ENCODE data around the gene BTNL8.

BTNL8 gene

DNA sequence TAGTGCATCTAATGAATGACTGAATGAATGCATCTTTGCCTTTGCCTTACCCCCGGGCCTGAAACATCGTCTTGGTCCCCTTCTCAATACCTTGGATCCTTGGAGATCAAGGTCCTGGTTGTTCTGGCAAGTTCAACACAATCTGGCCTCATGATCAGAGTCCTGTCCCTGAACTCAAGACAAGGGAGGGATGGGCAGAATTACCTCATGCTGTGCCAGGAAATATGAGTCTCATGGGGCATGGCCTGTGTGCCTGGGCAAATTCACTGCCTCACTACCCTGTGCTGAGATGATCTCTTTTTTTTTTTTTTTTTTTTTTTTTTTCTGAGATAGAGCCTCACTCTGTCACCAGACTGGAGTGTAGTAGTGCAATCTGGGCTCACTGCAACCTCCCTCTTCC, 89.1 kb downstream of the BTNL8 start:
- Histone ChIP-seq H3K36me3 (ENCODE audit: control insufficient read depth in 2 of 2, insufficient read depth in 2 of 2, low read length in 2 of 2) (no peaks in the 10 kb centered on the region), H3K4me1 (ENCODE audit: control insufficient read depth in 2 of 2, insufficient read depth in 2 of 2, low read length in 2 of 2) (peaks cover 0 to 29% of the 10 kb centered on the region in 2 donors), H3K27me3 (ENCODE audit: control insufficient read depth in 2 of 2, insufficient read depth in 2 of 2, low read length in 2 of 2) (no peaks in the 10 kb centered on the region)

DNA sequence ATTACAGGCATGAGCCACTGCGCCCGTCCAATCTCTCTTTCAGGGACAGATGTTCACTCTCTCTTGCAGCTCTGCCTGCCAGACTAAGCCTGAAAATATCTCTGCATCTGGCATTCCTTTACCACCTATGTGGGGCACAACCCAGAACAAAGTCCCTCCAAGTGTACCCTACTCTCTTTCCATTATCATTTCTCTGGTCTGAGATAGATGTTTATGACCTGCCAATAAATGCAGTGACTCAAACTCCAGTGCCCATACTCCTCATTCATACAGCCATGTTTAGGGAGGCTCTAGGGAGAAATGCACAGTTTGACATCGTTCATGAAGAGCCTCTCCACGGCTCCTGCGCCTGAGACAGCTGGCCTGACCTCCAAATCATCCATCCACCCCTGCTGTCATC, 89.6 kb downstream of the BTNL8 start, which contains the start of gene BTNL3:
Gene BTNL3, plus strand, starts transcription at position 255 of the 400 bp plus-strand sequence. CDS start 183 bp downstream, outside the sequence.
- peak within 1 kb of the TSS; percentile 81 to 94 for H3K27ac ChIP-seq (ENCODE audit: low read depth in 2 of 2, low read length in 2 of 2)
- peak within 1 kb of the TSS; percentile 47 to 85 for H3K9ac ChIP-seq (ENCODE audit: low read depth in 1 of 2, low read length in 2 of 2)
- H3K9me3 ChIP-seq (ENCODE audit: control insufficient read depth in 2 of 2, low read length in 2 of 2): no peaks in the 10 kb centered on the region
- H3K4me1 ChIP-seq (ENCODE audit: control insufficient read depth in 2 of 2, insufficient read depth in 2 of 2, low read length in 2 of 2): peaks cover 0 to 29% of the 10 kb centered on the region in 2 donors
- H3K4me3 ChIP-seq (ENCODE audit: low read length in 2 of 2): peak within 1 kb of the TSS; percentile 72 to 83
- no peaks in the 10 kb centered on the region for H3K27me3 ChIP-seq (ENCODE audit: control insufficient read depth in 2 of 2, insufficient read depth in 2 of 2, low read length in 2 of 2)
- no peaks in the 10 kb centered on the region for H3K36me3 ChIP-seq (ENCODE audit: control insufficient read depth in 2 of 2, insufficient read depth in 2 of 2, low read length in 2 of 2)

More for the DNA sequence above, 89.1 kb downstream of the BTNL8 start:
- Histone ChIP-seq H3K9me3 (ENCODE audit: control insufficient read depth in 2 of 2, low read length in 2 of 2) (no peaks in the 10 kb centered on the region), H3K4me3 (ENCODE audit: low read length in 2 of 2) (peak overlapping the region; percentile 72 to 83), H3K27ac (ENCODE audit: low read depth in 2 of 2, low read length in 2 of 2) (peak overlapping the region; percentile 32 to 94), H3K9ac (ENCODE audit: low read depth in 1 of 2, low read length in 2 of 2) (peak overlapping the region in 1 of 2 donors; percentile 85)

DNA sequence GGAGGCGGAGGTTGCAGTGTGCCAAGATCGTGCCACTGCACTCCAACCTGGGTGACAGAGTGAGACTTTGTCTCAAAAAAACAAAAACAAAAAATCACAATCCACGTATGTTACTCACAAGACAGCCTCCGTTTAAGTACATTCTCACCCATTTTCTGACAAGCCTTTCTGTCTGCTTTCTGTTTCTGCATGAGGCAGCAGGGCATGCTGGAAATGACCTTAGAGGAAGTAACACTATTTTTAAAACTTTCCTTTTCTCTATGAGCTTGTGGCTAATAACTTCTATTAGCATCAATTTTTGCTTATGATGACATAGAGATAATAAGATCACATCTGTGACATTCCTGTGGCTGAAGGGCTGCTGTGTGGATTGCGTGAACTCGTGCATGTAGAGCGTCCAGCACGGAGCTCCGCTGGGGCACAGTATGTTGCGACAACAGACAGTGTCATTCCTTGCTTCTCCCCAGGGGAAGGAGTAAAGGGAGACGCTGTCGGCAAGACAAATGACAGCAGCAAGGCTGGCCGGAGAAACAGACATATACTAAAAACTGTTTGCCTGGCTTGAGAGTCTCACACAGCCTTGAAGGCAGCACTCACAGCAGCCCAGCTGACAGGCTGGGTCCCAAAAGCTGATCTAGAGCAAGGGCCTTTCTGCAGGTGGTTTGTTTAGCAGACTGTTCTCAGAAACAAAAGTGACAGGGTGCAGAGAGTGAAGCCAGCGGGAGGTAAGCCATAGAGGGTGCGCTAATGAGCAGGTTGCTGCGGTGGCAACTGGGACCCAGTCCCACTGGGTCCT, 91.3 kb downstream of the BTNL8 start:
- H3K9me3 ChIP-seq (ENCODE audit: control insufficient read depth in 2 of 2, low read length in 2 of 2): no peaks in the 10 kb centered on the region
- H3K36me3 ChIP-seq (ENCODE audit: control insufficient read depth in 2 of 2, insufficient read depth in 2 of 2, low read length in 2 of 2): no peaks in the 10 kb centered on the region
- peak overlapping the region; percentile 62 to 83 for H3K4me3 ChIP-seq (ENCODE audit: low read length in 2 of 2)
- H3K4me1 ChIP-seq (ENCODE audit: control insufficient read depth in 2 of 2, insufficient read depth in 2 of 2, low read length in 2 of 2): peaks cover 0 to 29% of the 10 kb centered on the region in 2 donors
- peak overlapping the region; percentile 32 to 77 for H3K9ac ChIP-seq (ENCODE audit: low read depth in 1 of 2, low read length in 2 of 2)
- peak overlapping the region; percentile 38 to 80 for H3K27ac ChIP-seq (ENCODE audit: low read depth in 2 of 2, low read length in 2 of 2)
- no peaks in the 10 kb centered on the region for H3K27me3 ChIP-seq (ENCODE audit: control insufficient read depth in 2 of 2, insufficient read depth in 2 of 2, low read length in 2 of 2)

- Histone ChIP-seq H3K4me1 (ENCODE audit: control insufficient read depth in 2 of 2, insufficient read depth in 2 of 2, low read length in 2 of 2) (peaks cover 0 to 29% of the 10 kb centered on the region in 2 donors), H3K4me3 (ENCODE audit: low read length in 2 of 2) (peak overlapping the region; percentile 62 to 83), H3K27me3 (ENCODE audit: control insufficient read depth in 2 of 2, insufficient read depth in 2 of 2, low read length in 2 of 2) (no peaks in the 10 kb centered on the region), H3K9ac (ENCODE audit: low read depth in 1 of 2, low read length in 2 of 2) (peak overlapping the region in 1 of 2 donors; percentile 77), H3K9me3 (ENCODE audit: control insufficient read depth in 2 of 2, low read length in 2 of 2) (no peaks in the 10 kb centered on the region), H3K36me3 (ENCODE audit: control insufficient read depth in 2 of 2, insufficient read depth in 2 of 2, low read length in 2 of 2) (peaks cover 0 to under 1% of the 10 kb centered on the region in 2 donors), H3K27ac (ENCODE audit: low read depth in 2 of 2, low read length in 2 of 2) (peak overlapping the region in 1 of 2 donors; percentile 80)
These were observed 91.9 kb downstream of the BTNL8 start for GRCh38 chr5:180990882-180991242.

Data from mucosa of rectum (tissue), 2 donors.